HepG2 (cell line): ENCODE measurements around the gene STX1B. TPM values are rescaled to one million over a fixed set of nuclear protein-coding genes. Genes with fewer than 3 reads are reported as not detected.
A peak's percentile ranks its signal among the peaks of the same experiment; 100 is the strongest.

Source experiments
- DNMT3B ChIP-seq: conservative IDR thresholded peaks from 2 replicates; pipeline ENCODE4 v1.6.1; 2016; ENCODE audit warnings: missing biosample characterization, control low read depth
- FOXO1 ChIP-seq: sonication (generic); formaldehyde crosslinking; IDR thresholded peaks from 2 replicates; pipeline ENCODE4 v1.4.0; 2020; ENCODE audit warnings: missing genetic modification reagents
- HDAC1 ChIP-seq: sonication (generic); formaldehyde crosslinking; IDR thresholded peaks from 2 replicates; pipeline ENCODE4 v1.5.1; 2020; ENCODE audit warnings: mild to moderate bottlenecking, missing genetic modification reagents
- HNRNPH1 ChIP-seq: fragments of 200-400 bp; formaldehyde crosslinking; optimal IDR thresholded peaks from 2 replicates; pipeline ENCODE3; 2017; ENCODE audit warnings: mild to moderate bottlenecking, low read depth, low read length
- IKZF1 ChIP-seq: fragments of 450-650 bp; IDR thresholded peaks from 2 replicates; pipeline ENCODE4 v1.7.1; 2016
- JDP2 ChIP-seq: sonication (generic); formaldehyde crosslinking; IDR thresholded peaks from 2 replicates; pipeline ENCODE4 v1.8.1; 2022; ENCODE audit warnings: missing genetic modification reagents, borderline replicate concordance
- MAFG ChIP-seq: sonication (generic); formaldehyde crosslinking; IDR thresholded peaks from 2 replicates; pipeline ENCODE4 v1.5.1; 2020; ENCODE audit warnings: mild to moderate bottlenecking, missing genetic modification reagents
- MTF1 ChIP-seq: sonication (generic); formaldehyde crosslinking; IDR thresholded peaks from 2 replicates; pipeline ENCODE4 v1.5.0; 2020; ENCODE audit warnings: missing genetic modification reagents
- NRL ChIP-seq: sonication (generic); formaldehyde crosslinking; IDR thresholded peaks from 2 replicates; pipeline ENCODE4 v1.5.0; 2020; ENCODE audit warnings: missing genetic modification reagents, mild to moderate bottlenecking, moderate library complexity, borderline replicate concordance
- PITX1 ChIP-seq: sonication (generic); formaldehyde crosslinking; IDR thresholded peaks from 2 replicates; pipeline ENCODE4 v1.5.1; 2020; ENCODE audit warnings: mild to moderate bottlenecking, missing genetic modification reagents
- RBAK ChIP-seq: sonication (generic); formaldehyde crosslinking; IDR thresholded peaks from 2 replicates; pipeline ENCODE4 v1.5.1; 2020; ENCODE audit warnings: mild to moderate bottlenecking, missing genetic modification reagents
- TCF7L2 ChIP-seq: IDR thresholded peaks from 2 replicates; pipeline ENCODE4 v1.6.1; 2011; ENCODE audit warnings: mild to moderate bottlenecking, low read depth, low read length, moderate library complexity
- ZBTB7B ChIP-seq: sonication (generic); formaldehyde crosslinking; IDR thresholded peaks from 2 replicates; pipeline ENCODE4 v1.4.0; 2020; ENCODE audit warnings: missing genetic modification reagents
- ZFP37 ChIP-seq: sonication (generic); formaldehyde crosslinking; IDR thresholded peaks from 2 replicates; pipeline ENCODE4 v1.4.0; 2020; ENCODE audit warnings: missing genetic modification reagents, borderline replicate concordance
- ZNF143 ChIP-seq: sonication (generic); formaldehyde crosslinking; IDR thresholded peaks from 2 replicates; pipeline ENCODE4 v1.4.0; 2020; ENCODE audit warnings: missing genetic modification reagents
- ZNF256 ChIP-seq: sonication (generic); formaldehyde crosslinking; conservative IDR thresholded peaks from 2 replicates; pipeline ENCODE4 v1.4.0; 2020; ENCODE audit warnings: missing genetic modification reagents
- ZNF468 ChIP-seq: sonication (generic); formaldehyde crosslinking; IDR thresholded peaks from 2 replicates; pipeline ENCODE4 v1.8.0; 2022; ENCODE audit warnings: mild to moderate bottlenecking, moderate library complexity, missing genetic modification reagents
- ZNF567 ChIP-seq: sonication (generic); formaldehyde crosslinking; IDR thresholded peaks from 2 replicates; pipeline ENCODE4 v1.8.1; 2023; ENCODE audit warnings: mild to moderate bottlenecking, missing genetic modification reagents, borderline replicate concordance
- ZNF891 ChIP-seq: sonication (generic); formaldehyde crosslinking; IDR thresholded peaks from 2 replicates; pipeline ENCODE4 v1.5.0; 2020; ENCODE audit warnings: mild to moderate bottlenecking, missing genetic modification reagents
- polyA plus RNA-seq, 8 experiments: library from polyadenylated mRNA; depleted of rRNA in 3 of 8; stranded (reverse) in 7 of 8; unstranded in 1 of 8; fragments of >200 nt; fragmentation: Illumina TruSeq in 4 of 8; extraction: Trizol in 4 of 8; gene quantifications; 2 replicates each; pipeline versions ENCODE4 v1.2.1 to v1.2.3, GENCODE V29; 2011 to 2016; ENCODE audit warnings: low read depth in 4 of 8, missing spikeins in 1 of 8, mixed read lengths in 1 of 8; ENCODE audit not compliant: insufficient read depth in 1 of 8
- total RNA-seq, 5 experiments: library from RNA; depleted of rRNA; stranded (reverse); fragments of >200 nt; fragmentation: Illumina TruSeq; extraction: Trizol; gene quantifications; 2 replicates each; pipeline ENCODE4 v1.2.3, GENCODE V29; 2016; ENCODE audit warnings: low read depth in 1 of 5
- TF ChIP-seq, protein P1 (sequence below): sonication (generic); formaldehyde crosslinking; IDR thresholded peaks from 2 replicates; pipeline ENCODE4 v1.5.0; 2020; ENCODE audit warnings: mild to moderate bottlenecking, missing genetic modification reagents, moderate library complexity
- TF ChIP-seq, protein P2 (sequence below): sonication (generic); formaldehyde crosslinking; IDR thresholded peaks from 2 replicates; pipeline ENCODE4 v1.5.1; 2020; ENCODE audit warnings: missing genetic modification reagents, mild to moderate bottlenecking, borderline replicate concordance
- TF ChIP-seq, protein P3 (sequence below): sonication (generic); formaldehyde crosslinking; conservative IDR thresholded peaks from 2 replicates; pipeline ENCODE4 v1.4.0; 2020; ENCODE audit warnings: mild to moderate bottlenecking, missing genetic modification reagents, moderate library complexity
- TF ChIP-seq, protein P4 (sequence below): IDR thresholded peaks from 2 replicates; pipeline ENCODE4 v1.6.1; 2016

The STX1B gene
- total and polyA plus RNA-seq, 2 of the 13 experiments (the other 11 are each of a cell fraction or from before 2014, with no cell fraction given): 2.1 to 3.0 TPM

DNA sequence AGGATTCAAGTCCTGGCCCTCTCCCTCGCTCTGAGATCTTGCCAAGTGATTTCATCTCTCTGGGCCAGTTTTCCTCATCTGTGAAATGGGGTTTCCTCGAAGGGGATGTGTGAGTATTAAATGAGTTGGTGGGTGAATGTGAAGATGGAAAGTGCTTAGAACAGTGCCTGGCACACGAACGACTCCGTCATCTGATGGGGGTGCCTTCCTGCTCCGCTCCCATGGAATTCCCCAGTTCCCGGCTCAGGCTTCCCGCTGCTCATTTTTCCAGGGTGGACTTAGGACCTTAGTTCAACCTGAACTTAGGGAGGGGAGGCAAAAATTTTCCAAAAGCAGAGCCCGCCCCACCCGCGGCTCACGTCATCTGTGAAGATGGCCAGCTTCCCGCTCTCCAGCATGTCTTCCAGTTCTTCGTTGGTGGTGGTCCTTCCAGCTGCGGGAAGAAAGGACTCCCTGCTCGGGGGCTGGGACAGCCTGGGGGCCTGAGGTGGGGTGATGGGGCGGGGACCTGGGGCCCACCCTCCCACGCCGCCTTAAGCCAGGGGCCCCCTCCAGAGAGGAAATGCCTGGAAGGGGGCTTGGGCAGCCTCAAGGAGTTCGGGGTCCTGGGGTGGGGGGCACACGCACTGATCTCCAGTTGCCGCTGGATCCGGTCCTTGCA is 14.0 kb downstream of the STX1B start (continued):
- no peak for TF ChIP-seq IKZF1
- no peak for TF ChIP-seq NRL (CRISPR knock-in tag)
- TF ChIP-seq MAFG (CRISPR knock-in tag): no peak
- no peak for TF ChIP-seq MTF1 (CRISPR knock-in tag)
- TF ChIP-seq, protein P1, sequence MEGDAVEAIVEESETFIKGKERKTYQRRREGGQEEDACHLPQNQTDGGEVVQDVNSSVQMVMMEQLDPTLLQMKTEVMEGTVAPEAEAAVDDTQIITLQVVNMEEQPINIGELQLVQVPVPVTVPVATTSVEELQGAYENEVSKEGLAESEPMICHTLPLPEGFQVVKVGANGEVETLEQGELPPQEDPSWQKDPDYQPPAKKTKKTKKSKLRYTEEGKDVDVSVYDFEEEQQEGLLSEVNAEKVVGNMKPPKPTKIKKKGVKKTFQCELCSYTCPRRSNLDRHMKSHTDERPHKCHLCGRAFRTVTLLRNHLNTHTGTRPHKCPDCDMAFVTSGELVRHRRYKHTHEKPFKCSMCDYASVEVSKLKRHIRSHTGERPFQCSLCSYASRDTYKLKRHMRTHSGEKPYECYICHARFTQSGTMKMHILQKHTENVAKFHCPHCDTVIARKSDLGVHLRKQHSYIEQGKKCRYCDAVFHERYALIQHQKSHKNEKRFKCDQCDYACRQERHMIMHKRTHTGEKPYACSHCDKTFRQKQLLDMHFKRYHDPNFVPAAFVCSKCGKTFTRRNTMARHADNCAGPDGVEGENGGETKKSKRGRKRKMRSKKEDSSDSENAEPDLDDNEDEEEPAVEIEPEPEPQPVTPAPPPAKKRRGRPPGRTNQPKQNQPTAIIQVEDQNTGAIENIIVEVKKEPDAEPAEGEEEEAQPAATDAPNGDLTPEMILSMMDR (CRISPR knock-in tag): no peak
- TF ChIP-seq JDP2: no peak
- no peak for TF ChIP-seq ZNF468
- peak; percentile 56 for TF ChIP-seq HDAC1 (CRISPR knock-in tag)
- TF ChIP-seq, protein P2, sequence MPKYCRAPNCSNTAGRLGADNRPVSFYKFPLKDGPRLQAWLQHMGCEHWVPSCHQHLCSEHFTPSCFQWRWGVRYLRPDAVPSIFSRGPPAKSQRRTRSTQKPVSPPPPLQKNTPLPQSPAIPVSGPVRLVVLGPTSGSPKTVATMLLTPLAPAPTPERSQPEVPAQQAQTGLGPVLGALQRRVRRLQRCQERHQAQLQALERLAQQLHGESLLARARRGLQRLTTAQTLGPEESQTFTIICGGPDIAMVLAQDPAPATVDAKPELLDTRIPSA (CRISPR knock-in tag): 0 out of 2 replicates have a peak, but pooled peaks have one; percentile 36
- no peak for TF ChIP-seq HNRNPH1
- TF ChIP-seq ZNF567 (CRISPR knock-in tag): no peak
- TF ChIP-seq ZNF256 (CRISPR knock-in tag): no peak
- no peak for TF ChIP-seq PITX1 (CRISPR knock-in tag)
- TF ChIP-seq TCF7L2: no peak
- TF ChIP-seq FOXO1 (CRISPR knock-in tag): no peak
- TF ChIP-seq ZBTB7B (CRISPR knock-in tag): 0 out of 2 replicates have a peak, but pooled peaks have one; percentile 5
- TF ChIP-seq, protein P3, sequence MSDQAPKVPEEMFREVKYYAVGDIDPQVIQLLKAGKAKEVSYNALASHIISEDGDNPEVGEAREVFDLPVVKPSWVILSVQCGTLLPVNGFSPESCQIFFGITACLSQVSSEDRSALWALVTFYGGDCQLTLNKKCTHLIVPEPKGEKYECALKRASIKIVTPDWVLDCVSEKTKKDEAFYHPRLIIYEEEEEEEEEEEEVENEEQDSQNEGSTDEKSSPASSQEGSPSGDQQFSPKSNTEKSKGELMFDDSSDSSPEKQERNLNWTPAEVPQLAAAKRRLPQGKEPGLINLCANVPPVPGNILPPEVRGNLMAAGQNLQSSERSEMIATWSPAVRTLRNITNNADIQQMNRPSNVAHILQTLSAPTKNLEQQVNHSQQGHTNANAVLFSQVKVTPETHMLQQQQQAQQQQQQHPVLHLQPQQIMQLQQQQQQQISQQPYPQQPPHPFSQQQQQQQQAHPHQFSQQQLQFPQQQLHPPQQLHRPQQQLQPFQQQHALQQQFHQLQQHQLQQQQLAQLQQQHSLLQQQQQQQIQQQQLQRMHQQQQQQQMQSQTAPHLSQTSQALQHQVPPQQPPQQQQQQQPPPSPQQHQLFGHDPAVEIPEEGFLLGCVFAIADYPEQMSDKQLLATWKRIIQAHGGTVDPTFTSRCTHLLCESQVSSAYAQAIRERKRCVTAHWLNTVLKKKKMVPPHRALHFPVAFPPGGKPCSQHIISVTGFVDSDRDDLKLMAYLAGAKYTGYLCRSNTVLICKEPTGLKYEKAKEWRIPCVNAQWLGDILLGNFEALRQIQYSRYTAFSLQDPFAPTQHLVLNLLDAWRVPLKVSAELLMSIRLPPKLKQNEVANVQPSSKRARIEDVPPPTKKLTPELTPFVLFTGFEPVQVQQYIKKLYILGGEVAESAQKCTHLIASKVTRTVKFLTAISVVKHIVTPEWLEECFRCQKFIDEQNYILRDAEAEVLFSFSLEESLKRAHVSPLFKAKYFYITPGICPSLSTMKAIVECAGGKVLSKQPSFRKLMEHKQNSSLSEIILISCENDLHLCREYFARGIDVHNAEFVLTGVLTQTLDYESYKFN (CRISPR knock-in tag): peak; percentile 90
- 0 out of 2 replicates have a peak, but pooled peaks have one; percentile 60 for TF ChIP-seq DNMT3B (CRISPR knock-in tag)
- TF ChIP-seq ZNF891 (CRISPR knock-in tag): no peak
- TF ChIP-seq RBAK (CRISPR knock-in tag): no peak
- no peak for TF ChIP-seq ZFP37 (CRISPR knock-in tag)
- TF ChIP-seq ZNF143 (CRISPR knock-in tag): no peak
- TF ChIP-seq, protein P4, sequence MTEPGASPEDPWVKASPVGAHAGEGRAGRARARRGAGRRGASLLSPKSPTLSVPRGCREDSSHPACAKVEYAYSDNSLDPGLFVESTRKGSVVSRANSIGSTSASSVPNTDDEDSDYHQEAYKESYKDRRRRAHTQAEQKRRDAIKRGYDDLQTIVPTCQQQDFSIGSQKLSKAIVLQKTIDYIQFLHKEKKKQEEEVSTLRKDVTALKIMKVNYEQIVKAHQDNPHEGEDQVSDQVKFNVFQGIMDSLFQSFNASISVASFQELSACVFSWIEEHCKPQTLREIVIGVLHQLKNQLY (CRISPR knock-in tag): no peak; the same call in 1 of the 2 replicates
